Measurements from ENCODE around the gene SEMA3C.

The SEMA3C gene

DNA sequence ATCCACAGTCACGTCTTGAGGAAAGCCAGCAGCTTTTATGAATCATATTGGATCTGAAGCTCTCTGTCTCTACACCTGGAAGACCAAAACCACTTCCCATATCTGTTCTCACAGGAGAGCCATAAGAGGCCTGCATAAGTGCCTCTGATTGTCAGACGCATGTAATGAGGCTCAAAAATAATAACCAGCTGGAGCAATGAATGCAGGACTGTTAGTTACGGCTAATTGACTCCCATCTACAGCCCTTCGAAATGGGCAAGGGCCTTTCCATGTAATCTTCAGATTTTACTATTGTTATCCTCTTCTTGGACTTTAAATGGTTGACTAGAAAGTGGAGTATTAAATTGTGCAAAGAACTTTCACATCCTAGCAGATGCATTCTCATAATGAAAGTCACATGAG lies 4.4 kb upstream of the SEMA3C start (continued):
- TF ChIP-seq, protein P1, sequence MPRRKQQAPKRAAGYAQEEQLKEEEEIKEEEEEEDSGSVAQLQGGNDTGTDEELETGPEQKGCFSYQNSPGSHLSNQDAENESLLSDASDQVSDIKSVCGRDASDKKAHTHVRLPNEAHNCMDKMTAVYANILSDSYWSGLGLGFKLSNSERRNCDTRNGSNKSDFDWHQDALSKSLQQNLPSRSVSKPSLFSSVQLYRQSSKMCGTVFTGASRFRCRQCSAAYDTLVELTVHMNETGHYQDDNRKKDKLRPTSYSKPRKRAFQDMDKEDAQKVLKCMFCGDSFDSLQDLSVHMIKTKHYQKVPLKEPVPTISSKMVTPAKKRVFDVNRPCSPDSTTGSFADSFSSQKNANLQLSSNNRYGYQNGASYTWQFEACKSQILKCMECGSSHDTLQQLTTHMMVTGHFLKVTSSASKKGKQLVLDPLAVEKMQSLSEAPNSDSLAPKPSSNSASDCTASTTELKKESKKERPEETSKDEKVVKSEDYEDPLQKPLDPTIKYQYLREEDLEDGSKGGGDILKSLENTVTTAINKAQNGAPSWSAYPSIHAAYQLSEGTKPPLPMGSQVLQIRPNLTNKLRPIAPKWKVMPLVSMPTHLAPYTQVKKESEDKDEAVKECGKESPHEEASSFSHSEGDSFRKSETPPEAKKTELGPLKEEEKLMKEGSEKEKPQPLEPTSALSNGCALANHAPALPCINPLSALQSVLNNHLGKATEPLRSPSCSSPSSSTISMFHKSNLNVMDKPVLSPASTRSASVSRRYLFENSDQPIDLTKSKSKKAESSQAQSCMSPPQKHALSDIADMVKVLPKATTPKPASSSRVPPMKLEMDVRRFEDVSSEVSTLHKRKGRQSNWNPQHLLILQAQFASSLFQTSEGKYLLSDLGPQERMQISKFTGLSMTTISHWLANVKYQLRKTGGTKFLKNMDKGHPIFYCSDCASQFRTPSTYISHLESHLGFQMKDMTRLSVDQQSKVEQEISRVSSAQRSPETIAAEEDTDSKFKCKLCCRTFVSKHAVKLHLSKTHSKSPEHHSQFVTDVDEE (CRISPR knock-in tag; IDR thresholded peaks at IDR 0.05) = no peak
- TF ChIP-seq ZC3H10 (CRISPR knock-in tag; IDR thresholded peaks at IDR 0.05) (no peak), SNAI2 (CRISPR knock-in tag; IDR thresholded peaks at IDR 0.05) (no peak), ZNF565 (CRISPR knock-in tag; conservative IDR thresholded peaks at IDR 0.05; ENCODE audit: low read depth) (no peak)

DNA sequence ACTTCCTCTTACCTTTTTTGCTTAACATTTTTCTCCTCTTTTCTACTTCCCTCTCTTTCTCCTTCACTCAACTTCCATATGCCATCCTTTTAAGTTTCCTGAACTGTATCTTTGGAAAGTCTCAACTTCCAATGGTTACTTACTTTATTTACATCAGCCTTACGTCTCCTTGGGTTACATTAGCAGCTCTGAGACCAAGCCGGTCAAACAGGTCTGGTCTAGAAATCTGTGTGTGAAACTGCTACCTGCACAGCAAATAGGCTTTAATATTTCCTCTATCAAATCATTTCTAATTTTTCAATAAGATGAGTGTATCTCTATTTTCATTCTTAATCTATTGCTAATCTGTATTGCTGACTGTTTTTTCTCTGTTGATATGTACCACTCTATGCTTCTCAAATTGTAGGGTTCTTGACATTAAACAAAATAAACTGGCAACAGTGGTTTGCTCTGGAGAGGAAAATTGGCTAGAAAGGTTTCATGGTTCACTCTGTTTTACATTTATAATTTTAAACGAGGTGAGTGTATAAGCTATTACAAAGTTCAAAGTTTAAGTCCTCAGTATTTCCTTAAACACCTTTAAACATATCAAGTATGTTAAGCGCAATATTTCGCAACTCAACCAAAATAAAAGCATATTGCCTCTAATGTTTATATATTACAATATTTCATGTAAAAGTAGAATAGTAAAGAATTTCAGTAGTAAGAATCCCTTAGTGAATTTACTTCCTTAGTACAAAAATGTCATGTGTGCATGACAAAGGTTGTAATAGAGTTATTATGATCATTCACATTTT lies 3.6 kb upstream of the SEMA3C start:
- no peak for ATAC-seq
- TF ChIP-seq, protein P2, sequence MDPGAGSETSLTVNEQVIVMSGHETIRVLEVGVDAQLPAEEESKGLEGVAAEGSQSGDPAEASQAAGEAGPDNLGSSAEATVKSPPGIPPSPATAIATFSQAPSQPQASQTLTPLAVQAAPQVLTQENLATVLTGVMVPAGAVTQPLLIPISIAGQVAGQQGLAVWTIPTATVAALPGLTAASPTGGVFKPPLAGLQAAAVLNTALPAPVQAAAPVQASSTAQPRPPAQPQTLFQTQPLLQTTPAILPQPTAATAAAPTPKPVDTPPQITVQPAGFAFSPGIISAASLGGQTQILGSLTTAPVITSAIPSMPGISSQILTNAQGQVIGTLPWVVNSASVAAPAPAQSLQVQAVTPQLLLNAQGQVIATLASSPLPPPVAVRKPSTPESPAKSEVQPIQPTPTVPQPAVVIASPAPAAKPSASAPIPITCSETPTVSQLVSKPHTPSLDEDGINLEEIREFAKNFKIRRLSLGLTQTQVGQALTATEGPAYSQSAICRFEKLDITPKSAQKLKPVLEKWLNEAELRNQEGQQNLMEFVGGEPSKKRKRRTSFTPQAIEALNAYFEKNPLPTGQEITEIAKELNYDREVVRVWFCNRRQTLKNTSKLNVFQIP (CRISPR knock-in tag; IDR thresholded peaks at IDR 0.05; ENCODE audit: borderline replicate concordance, low read depth) = no peak
- TF ChIP-seq ZFP3 (CRISPR knock-in tag; IDR thresholded peaks at IDR 0.05) = no peak
- no peak for TF ChIP-seq TOX (CRISPR knock-in tag; IDR thresholded peaks at IDR 0.05; ENCODE audit: borderline replicate concordance)
- TF ChIP-seq ZNF70 (CRISPR knock-in tag; IDR thresholded peaks at IDR 0.05) = no peak
- TF ChIP-seq CSDC2 (CRISPR knock-in tag; IDR thresholded peaks at IDR 0.05) = no peak
- no peak for TF ChIP-seq TCF4 (CRISPR knock-in tag; IDR thresholded peaks at IDR 0.05; ENCODE audit: borderline replicate concordance)
- TF ChIP-seq, protein P1 (CRISPR knock-in tag; IDR thresholded peaks at IDR 0.05) = no peak
- TF ChIP-seq ZC3H10 (CRISPR knock-in tag; IDR thresholded peaks at IDR 0.05) = no peak
- no peak for TF ChIP-seq ZFP30 (CRISPR knock-in tag; IDR thresholded peaks at IDR 0.05)
- no peak for TF ChIP-seq ESRRG (CRISPR knock-in tag; IDR thresholded peaks at IDR 0.05)
- TF ChIP-seq, protein P3, sequence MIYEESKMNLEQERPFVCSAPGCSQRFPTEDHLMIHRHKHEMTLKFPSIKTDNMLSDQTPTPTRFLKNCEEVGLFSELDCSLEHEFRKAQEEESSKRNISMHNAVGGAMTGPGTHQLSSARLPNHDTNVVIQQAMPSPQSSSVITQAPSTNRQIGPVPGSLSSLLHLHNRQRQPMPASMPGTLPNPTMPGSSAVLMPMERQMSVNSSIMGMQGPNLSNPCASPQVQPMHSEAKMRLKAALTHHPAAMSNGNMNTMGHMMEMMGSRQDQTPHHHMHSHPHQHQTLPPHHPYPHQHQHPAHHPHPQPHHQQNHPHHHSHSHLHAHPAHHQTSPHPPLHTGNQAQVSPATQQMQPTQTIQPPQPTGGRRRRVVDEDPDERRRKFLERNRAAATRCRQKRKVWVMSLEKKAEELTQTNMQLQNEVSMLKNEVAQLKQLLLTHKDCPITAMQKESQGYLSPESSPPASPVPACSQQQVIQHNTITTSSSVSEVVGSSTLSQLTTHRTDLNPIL (CRISPR knock-in tag; IDR thresholded peaks at IDR 0.05; ENCODE audit: low read depth) = no peak
- no peak for TF ChIP-seq SNAI2 (CRISPR knock-in tag; IDR thresholded peaks at IDR 0.05)
- no peak for TF ChIP-seq ZNF8 (CRISPR knock-in tag; IDR thresholded peaks at IDR 0.05)
- no peak for TF ChIP-seq ZNF565 (CRISPR knock-in tag; conservative IDR thresholded peaks at IDR 0.05; ENCODE audit: low read depth)

DNA sequence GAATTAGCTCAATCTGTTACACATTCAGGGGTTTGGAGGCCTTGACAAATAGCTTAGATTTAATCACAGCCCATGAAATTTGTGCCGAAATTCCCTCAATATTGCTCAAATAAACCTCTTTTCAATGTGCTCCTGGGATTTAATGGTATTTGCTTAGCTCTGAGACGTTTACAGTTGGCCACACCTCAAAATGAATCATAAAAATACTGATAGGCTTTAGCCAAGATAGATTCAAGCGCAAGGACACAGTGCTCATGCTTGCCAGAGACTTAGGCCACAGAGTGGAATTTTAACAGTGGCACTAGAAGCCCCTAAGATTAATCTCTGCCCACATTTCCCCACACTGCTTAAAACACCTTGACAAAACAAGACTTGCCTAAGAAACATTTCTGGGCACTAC lies 2.3 kb upstream of the SEMA3C start:
- TF ChIP-seq, protein P4, sequence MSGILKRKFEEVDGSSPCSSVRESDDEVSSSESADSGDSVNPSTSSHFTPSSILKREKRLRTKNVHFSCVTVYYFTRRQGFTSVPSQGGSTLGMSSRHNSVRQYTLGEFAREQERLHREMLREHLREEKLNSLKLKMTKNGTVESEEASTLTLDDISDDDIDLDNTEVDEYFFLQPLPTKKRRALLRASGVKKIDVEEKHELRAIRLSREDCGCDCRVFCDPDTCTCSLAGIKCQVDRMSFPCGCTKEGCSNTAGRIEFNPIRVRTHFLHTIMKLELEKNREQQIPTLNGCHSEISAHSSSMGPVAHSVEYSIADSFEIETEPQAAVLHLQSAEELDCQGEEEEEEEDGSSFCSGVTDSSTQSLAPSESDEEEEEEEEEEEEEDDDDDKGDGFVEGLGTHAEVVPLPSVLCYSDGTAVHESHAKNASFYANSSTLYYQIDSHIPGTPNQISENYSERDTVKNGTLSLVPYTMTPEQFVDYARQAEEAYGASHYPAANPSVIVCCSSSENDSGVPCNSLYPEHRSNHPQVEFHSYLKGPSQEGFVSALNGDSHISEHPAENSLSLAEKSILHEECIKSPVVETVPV (CRISPR knock-in tag; IDR thresholded peaks at IDR 0.05) = no peak
- TF ChIP-seq GLIS3 (CRISPR knock-in tag; IDR thresholded peaks at IDR 0.05) = no peak
- TF ChIP-seq OSR1 (CRISPR knock-in tag; IDR thresholded peaks at IDR 0.05) = no peak

DNA sequence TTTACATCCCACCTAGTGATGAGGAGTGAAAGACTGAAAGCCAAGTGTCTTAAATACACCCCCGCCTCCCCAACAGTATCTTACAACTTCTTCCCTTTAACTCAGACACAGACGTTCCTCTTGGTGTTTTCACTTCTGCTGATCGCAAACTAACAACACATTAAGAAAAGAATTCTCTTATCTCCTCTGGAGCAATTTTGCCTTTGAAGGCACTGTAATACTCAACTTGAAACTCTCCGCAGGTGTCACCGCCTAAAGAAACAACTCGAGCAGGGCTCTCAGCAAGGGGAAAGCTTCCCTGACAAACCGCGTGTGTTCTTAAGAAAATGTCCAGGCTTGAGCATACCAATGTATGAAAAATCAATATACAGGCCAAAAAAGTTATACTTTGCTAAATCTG lies 452 bp downstream of the SEMA3C start:
- ATAC-seq = peak; percentile 31
- TF ChIP-seq, protein P2 (CRISPR knock-in tag; IDR thresholded peaks at IDR 0.05; ENCODE audit: borderline replicate concordance, low read depth) = no peak
- TF ChIP-seq PPARA (CRISPR knock-in tag; IDR thresholded peaks at IDR 0.05; ENCODE audit: borderline replicate concordance) (no peak), ISL1 (CRISPR knock-in tag; IDR thresholded peaks at IDR 0.05) (no peak)
- TF ChIP-seq, protein P3 (CRISPR knock-in tag; IDR thresholded peaks at IDR 0.05; ENCODE audit: low read depth) = no peak
- TF ChIP-seq, protein P4 (CRISPR knock-in tag; IDR thresholded peaks at IDR 0.05) = no peak

More for the DNA sequence above, 2.3 kb upstream of the SEMA3C start:
- no peak for ATAC-seq

Measured in SK-N-SH treated with all-trans-retinoic acid at 6 μM for 48 hours (cell line).